GM12865 (cell line): ENCODE results near the gene ADGRF1.

Experiments
- DNase-seq: peaks from one replicate; pipeline ENCODE4 v3.0.0; 2010; ENCODE audit warnings: low read depth
- H3K4me3 ChIP-seq: 2 replicates; pipeline ENCODE4 v1.5.1; 2011; ENCODE audit warnings: mild to moderate bottlenecking, low read depth, low read length, control low read depth
- CTCF ChIP-seq: IDR thresholded peaks from 2 replicates; pipeline ENCODE4 v1.5.1; 2011; ENCODE audit warnings: low read length, control low read depth, low read depth, inconsistent platforms; ENCODE audit not compliant: insufficient read depth; ENCODE audit errors: missing control alignments

Gene ADGRF1

GRCh38 chr6:47026679-47027078 lies 15.5 kb downstream of the ADGRF1 start:
- no peak for TF ChIP-seq CTCF
- DNase-seq, result no peak

GRCh38 chr6:47023573-47023972 lies 18.6 kb downstream of the ADGRF1 start:
- no peak for DNase-seq
- TF ChIP-seq CTCF, result no peak
- H3K4me3 ChIP-seq, result no peak overlapping the region

More at GRCh38 chr6:47026679-47027078, 15.5 kb downstream of the ADGRF1 start:
- H3K4me3 ChIP-seq, result no peak overlapping the region

GRCh38 chr6:47022191-47022590 lies 19.9 kb downstream of the ADGRF1 start:
- DNase-seq, result no peak
- no peak for TF ChIP-seq CTCF
- H3K4me3 ChIP-seq, result no peak overlapping the region

GRCh38 chr6:47019941-47020340 lies 22.2 kb downstream of the ADGRF1 start:
- DNase-seq, result no peak
- H3K4me3 ChIP-seq, result no peak overlapping the region
- no peak for TF ChIP-seq CTCF

- DNase-seq, result no peak
Observed at GRCh38 chr6:47016909-47017308, 25.2 kb downstream of the ADGRF1 start.

GRCh38 chr6:47016261-47016660 lies 25.9 kb downstream of the ADGRF1 start:
- TF ChIP-seq CTCF, result no peak
- H3K4me3 ChIP-seq, result no peak overlapping the region
- no peak for DNase-seq

More at GRCh38 chr6:47016909-47017308, 25.2 kb downstream of the ADGRF1 start:
- H3K4me3 ChIP-seq, result no peak overlapping the region
- no peak for TF ChIP-seq CTCF

GRCh38 chr6:47014401-47014800 lies 27.7 kb downstream of the ADGRF1 start:
- DNase-seq, result no peak
- no peak overlapping the region for H3K4me3 ChIP-seq
- no peak for TF ChIP-seq CTCF
